Lower leg skin (tissue), 4 donors: Measurements from ENCODE around the gene DLGAP4. TPM values are rescaled to one million over a fixed set of nuclear protein-coding genes. Genes with fewer than 3 reads are reported as not detected.

Experiments
- DNase-seq, 2 donors: peaks; one replicate each; pipeline ENCODE4 v3.0.0-alpha.2; 2019; ENCODE audit warnings: low spot score in 2 of 2
- H3K4me3 ChIP-seq: fragments of 200-600 bp; sonication (generic); 2 replicates; pipeline ENCODE4 v1.5.1; 2017; ENCODE audit warnings: mild to moderate bottlenecking, low read depth; ENCODE audit not compliant: poor library complexity, severe bottlenecking
- POLR2A ChIP-seq, 2 donors: fragments of 450-650 bp; IDR thresholded peaks; one replicate each; pipeline ENCODE4 v1.6.1; 2016 to 2017; ENCODE audit warnings: antibody characterized with exemption in 2 of 2, mild to moderate bottlenecking in 1 of 2, moderate library complexity in 1 of 2
- WGBS, 2 donors: methylation state at CpG; one replicate each; pipeline ENCODE4 v1.1.5; 2018; 5-methylcytosine and 5-hydroxymethylcytosine counted together
- intact Hi-C: fragments of 100-400 bp; cut with DNase I; formaldehyde crosslinking; loops from one replicate; pipeline ENCODE4 v1.15.0; 2023; ENCODE audit warnings: low total_unique reads
- total RNA-seq, 4 donors: library from RNA; depleted of rRNA; stranded (reverse); fragments of >200 nt; gene quantifications; one replicate each; pipeline ENCODE4 v1.1.0, GENCODE V29; 2016
- TF ChIP-seq, protein P1 (sequence below), 3 donors: fragments of 450-650 bp; IDR thresholded peaks; one replicate each; pipeline ENCODE4 v1.5.1; 2016; ENCODE audit warnings: antibody characterized with exemption in 3 of 3, mild to moderate bottlenecking in 3 of 3, moderate library complexity in 2 of 3

The DLGAP4 gene
- total RNA-seq, 4 donors from 2014 or later = 75.9 to 162 (median 87.7) TPM

GRCh38 chr20:36353740-36354139, 47.6 kb downstream of the DLGAP4 start:
- TF ChIP-seq, protein P1, sequence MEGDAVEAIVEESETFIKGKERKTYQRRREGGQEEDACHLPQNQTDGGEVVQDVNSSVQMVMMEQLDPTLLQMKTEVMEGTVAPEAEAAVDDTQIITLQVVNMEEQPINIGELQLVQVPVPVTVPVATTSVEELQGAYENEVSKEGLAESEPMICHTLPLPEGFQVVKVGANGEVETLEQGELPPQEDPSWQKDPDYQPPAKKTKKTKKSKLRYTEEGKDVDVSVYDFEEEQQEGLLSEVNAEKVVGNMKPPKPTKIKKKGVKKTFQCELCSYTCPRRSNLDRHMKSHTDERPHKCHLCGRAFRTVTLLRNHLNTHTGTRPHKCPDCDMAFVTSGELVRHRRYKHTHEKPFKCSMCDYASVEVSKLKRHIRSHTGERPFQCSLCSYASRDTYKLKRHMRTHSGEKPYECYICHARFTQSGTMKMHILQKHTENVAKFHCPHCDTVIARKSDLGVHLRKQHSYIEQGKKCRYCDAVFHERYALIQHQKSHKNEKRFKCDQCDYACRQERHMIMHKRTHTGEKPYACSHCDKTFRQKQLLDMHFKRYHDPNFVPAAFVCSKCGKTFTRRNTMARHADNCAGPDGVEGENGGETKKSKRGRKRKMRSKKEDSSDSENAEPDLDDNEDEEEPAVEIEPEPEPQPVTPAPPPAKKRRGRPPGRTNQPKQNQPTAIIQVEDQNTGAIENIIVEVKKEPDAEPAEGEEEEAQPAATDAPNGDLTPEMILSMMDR (IDR thresholded peaks at IDR 0.05) = no peak
- no peak for TF ChIP-seq POLR2A (IDR thresholded peaks at IDR 0.05)
- no peak for DNase-seq
- H3K4me3 ChIP-seq = no peak overlapping the region
- 69 to 77% methylated on average over 8 to 9 of the region's 9 CpGs for WGBS, 2 donors
- intact Hi-C loops = no loop called here

- DNase-seq = no peak
- 82 to 89% methylated on average over 5 of the region's 5 CpGs for WGBS, 2 donors
- no peak overlapping the region for H3K4me3 ChIP-seq
- TF ChIP-seq POLR2A (IDR thresholded peaks at IDR 0.05) = no peak
- TF ChIP-seq, protein P1 (IDR thresholded peaks at IDR 0.05) = no peak
- intact Hi-C loops = no loop called here
Measured at GRCh38 chr20:36355469-36356171, 49.5 kb downstream of the DLGAP4 start.

GRCh38 chr20:36359668-36360406, 53.7 kb downstream of the DLGAP4 start:
- DNase-seq = no peak
- H3K4me3 ChIP-seq = no peak overlapping the region
- TF ChIP-seq, protein P1 (IDR thresholded peaks at IDR 0.05) = no peak
- no peak for TF ChIP-seq POLR2A (IDR thresholded peaks at IDR 0.05)
- WGBS, 2 donors = 80 to 82% methylated on average over 11 of the region's 11 CpGs
- intact Hi-C loops = no loop called here

- TF ChIP-seq, protein P1 (IDR thresholded peaks at IDR 0.05) = no peak
- no peak for TF ChIP-seq POLR2A (IDR thresholded peaks at IDR 0.05)
- intact Hi-C loops = no loop called here
- H3K4me3 ChIP-seq = no peak overlapping the region
- DNase-seq = no peak
- 55 to 63% methylated on average over 10 of the region's 10 CpGs for whole genome bisulfite sequencing, 2 donors
Measured at GRCh38 chr20:36360429-36360828, 54.3 kb downstream of the DLGAP4 start.

DNA sequence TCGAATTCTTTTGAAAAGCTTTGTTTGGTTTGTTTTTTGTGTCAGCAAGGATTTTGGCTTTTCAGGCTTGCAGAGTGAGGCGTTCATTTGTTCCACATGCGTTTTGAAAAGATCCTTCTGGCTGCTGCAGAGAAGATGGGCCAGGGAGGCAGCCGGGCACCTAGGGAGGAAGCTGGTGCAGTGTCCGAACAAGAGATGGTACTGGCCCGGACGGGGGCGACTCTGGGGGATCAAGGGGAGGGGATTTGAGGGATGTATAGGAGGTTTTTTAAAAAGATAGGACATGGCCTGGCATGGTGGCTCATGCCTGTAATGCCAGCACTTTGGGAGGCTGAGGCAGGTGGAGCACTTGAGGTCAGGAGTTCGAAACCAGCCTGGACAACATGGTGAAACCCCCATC, 55.3 kb downstream of the DLGAP4 start:
- TF ChIP-seq, protein P1 (IDR thresholded peaks at IDR 0.05) = no peak
- TF ChIP-seq POLR2A (IDR thresholded peaks at IDR 0.05) = no peak
- intact Hi-C loops = no loop called here
- 70 to 80% methylated on average over 9 of the region's 9 CpGs for WGBS, 2 donors
- DNase-seq = no peak
- H3K4me3 ChIP-seq = no peak overlapping the region
